Right lung (tissue), 10 donors: ENCODE results near the gene REEP2. TPM values are rescaled to one million over a fixed set of nuclear protein-coding genes. Genes with fewer than 3 reads are reported as not detected.
"Not testable (repeated sequence)": the region's sequence is repeated elsewhere in the genome, so short reads cannot be mapped to it uniquely, and the experiment has no call there.

Experiments
- DNase-seq, 2 donors: peaks; one replicate each; pipeline ENCODE4 v3.0.0-alpha.2; 2013
- long read RNA-seq, 8 donors: transcript quantifications; one replicate each; lab custom pipeline, GENCODE V29; 2026
- polyA plus RNA-seq, 5 donors: library from polyadenylated mRNA; unstranded; fragments of 120-200 nt; gene quantifications; one replicate each; pipeline versions ENCODE4 v1.2.1 to v1.2.3, GENCODE V29; 2013; ENCODE audit warnings: inconsistent platforms in 1 of 5, low replicate concordance in 1 of 5; ENCODE audit not compliant: insufficient read length in 5 of 5, insufficient read depth in 1 of 5

REEP2 gene
- 1 to 10 TPM; 1.5 to 2.4 (median 1.9) TPM for polyA plus RNA-seq
- long read RNA-seq, donor 1, partial matches to known transcripts, result 0 of 1 reads
- long read RNA-seq, donor 1, other reads (novel, unspliced or antisense), result 0 of 1 reads
- long read RNA-seq, donor 2, result 0 reads
- long read RNA-seq, donor 3, partial matches to known transcripts, result 0 of 1 reads
- long read RNA-seq, donor 3, other reads (novel, unspliced or antisense), result 0 of 1 reads
- long read RNA-seq, donor 4, result 0 reads
- long read RNA-seq, donor 5, result 0 reads
- long read RNA-seq, donor 6, partial matches to known transcripts, result 0 of 1 reads
- long read RNA-seq, donor 6, other reads (novel, unspliced or antisense), result 0 of 1 reads
- long read RNA-seq, donor 7, partial matches to known transcripts, result 0 of 2 reads
- long read RNA-seq, donor 7, other reads (novel, unspliced or antisense), result 0 of 2 reads
- long read RNA-seq, donor 8, partial matches to known transcripts, result 0 of 1 reads
- long read RNA-seq, donor 8, other reads (novel, unspliced or antisense), result 0 of 1 reads

GRCh38 chr5:138438724-138439476 lies at the start of gene REEP2:
REEP2 (plus strand) TSS chr5:138439057; CDS start chr5:138439209, 152 bp downstream.
- DNase-seq, result no peak

GRCh38 chr5:138389332-138389731 lies 49.5 kb upstream of the REEP2 start:
- DNase-seq, result no peak

- DNase-seq, result not testable (repeated sequence)
These were observed 48.9 kb upstream of the REEP2 start for GRCh38 chr5:138389911-138390310.

- DNase-seq, result no peak
These were observed 46.9 kb upstream of the REEP2 start for GRCh38 chr5:138391859-138392386.

GRCh38 chr5:138402640-138403039 lies 36.2 kb upstream of the REEP2 start:
- no peak for DNase-seq

GRCh38 chr5:138408023-138408422 lies 30.8 kb upstream of the REEP2 start:
- no peak for DNase-seq

GRCh38 chr5:138410996-138411640 lies 27.7 kb upstream of the REEP2 start:
- DNase-seq, result not testable (repeated sequence)

GRCh38 chr5:138418444-138418843 lies 20.4 kb upstream of the REEP2 start:
- DNase-seq, result no peak

- no peak for DNase-seq
These were observed 13.8 kb upstream of the REEP2 start for GRCh38 chr5:138425079-138425478.

GRCh38 chr5:138435943-138436342 lies 2.9 kb upstream of the REEP2 start:
- no peak for DNase-seq

GRCh38 chr5:138438003-138438723 lies 694 bp upstream of the REEP2 start:
- DNase-seq, result no peak

GRCh38 chr5:138439477-138440158 lies 761 bp downstream of the REEP2 start:
- no peak for DNase-seq

GRCh38 chr5:138440159-138441073 lies 1.6 kb downstream of the REEP2 start:
- no peak for DNase-seq

- no peak for DNase-seq
These were observed 2.4 kb downstream of the REEP2 start for GRCh38 chr5:138441221-138441620.

- DNase-seq, result no peak
These were observed 5.4 kb downstream of the REEP2 start for GRCh38 chr5:138444078-138444773.

GRCh38 chr5:138444774-138445546 lies 6.1 kb downstream of the REEP2 start:
- DNase-seq, result no peak

- no peak for DNase-seq
These were observed 6.9 kb downstream of the REEP2 start for GRCh38 chr5:138445547-138446271.
